Loucy (cell line): Measurements from ENCODE around the gene PAQR4.
"Not testable (repeated sequence)": the region's sequence is repeated elsewhere in the genome, so short reads cannot be mapped to it uniquely, and the experiment has no call there.

Source experiments
- H2AFZ ChIP-seq: fragments of 200-600 bp; sonication (generic); 2 replicates; pipeline ENCODE4 v1.6.0; 2016; ENCODE audit warnings: antibody characterized with exemption, mild to moderate bottlenecking, low read length, moderate library complexity
- H3F3A ChIP-seq: fragments of 200-600 bp; 2 replicates; pipeline ENCODE4 v1.6.0; 2016; ENCODE audit warnings: antibody characterized with exemption, low read depth, mild to moderate bottlenecking
- H3K27me3 ChIP-seq: fragments of 200-600 bp; sonication (generic); 2 replicates; pipeline ENCODE4 v1.6.1; 2014; ENCODE audit warnings: low read length, mild to moderate bottlenecking; ENCODE audit not compliant: insufficient read depth, poor library complexity, severe bottlenecking
- H3K36me3 ChIP-seq: fragments of 200-600 bp; sonication (generic); 2 replicates; pipeline ENCODE4 v1.6.1; 2016; ENCODE audit warnings: low read length; ENCODE audit not compliant: insufficient read depth
- H3K4me1 ChIP-seq: fragments of 200-600 bp; sonication (generic); 2 replicates; pipeline ENCODE4 v1.5.1; 2014; ENCODE audit warnings: low read length, mild to moderate bottlenecking; ENCODE audit not compliant: insufficient read depth, poor library complexity, severe bottlenecking
- H3K4me2 ChIP-seq: fragments of 200-600 bp; sonication (generic); 2 replicates; pipeline ENCODE4 v1.6.0; 2014; ENCODE audit warnings: antibody characterized with exemption, low read length, low read depth, mild to moderate bottlenecking; ENCODE audit not compliant: poor library complexity, severe bottlenecking
- H3K4me3 ChIP-seq: fragments of 200-600 bp; sonication (generic); 2 replicates; pipeline ENCODE4 v1.5.1; 2014; ENCODE audit warnings: low read length, mild to moderate bottlenecking, mixed read lengths; ENCODE audit not compliant: poor library complexity, severe bottlenecking
- H3K79me2 ChIP-seq: fragments of 200-600 bp; sonication (generic); 2 replicates; pipeline ENCODE4 v1.6.1; 2014; ENCODE audit warnings: low read length; ENCODE audit not compliant: insufficient read depth
- H3K9ac ChIP-seq: fragments of 200-600 bp; sonication (generic); 2 replicates; pipeline ENCODE4 v1.6.0; 2014; ENCODE audit warnings: mild to moderate bottlenecking, low read depth, low read length, moderate library complexity; ENCODE audit not compliant: poor library complexity, severe bottlenecking
- H3K9me2 ChIP-seq: fragments of 200-600 bp; sonication (generic); replicated peaks from 2 replicates; pipeline ENCODE4 v1.6.1; 2016; ENCODE audit warnings: low read depth, low read length, mixed read lengths
- H3K9me3 ChIP-seq: fragments of 200-600 bp; sonication (generic); 2 replicates; pipeline ENCODE4 v1.6.1; 2014; ENCODE audit warnings: mild to moderate bottlenecking, antibody characterized with exemption, low read length, low read depth; ENCODE audit not compliant: insufficient read depth
- H4K20me1 ChIP-seq: fragments of 200-600 bp; sonication (generic); 2 replicates; pipeline ENCODE4 v1.6.0; 2014; ENCODE audit warnings: antibody characterized with exemption, low read length, mild to moderate bottlenecking; ENCODE audit not compliant: insufficient read depth, poor library complexity, severe bottlenecking
- EZH2phosphoT487 ChIP-seq: fragments of 200-600 bp; IDR thresholded peaks from 2 replicates; pipeline ENCODE4 v1.6.1; 2018; ENCODE audit warnings: antibody characterized with exemption, mild to moderate bottlenecking, moderate library complexity, borderline replicate concordance
- TF ChIP-seq, protein P1 (sequence below): fragments of 200-600 bp; sonication (generic); conservative IDR thresholded peaks from 2 replicates; pipeline ENCODE4 v1.5.1; 2014; ENCODE audit warnings: mild to moderate bottlenecking, antibody characterized with exemption, low read length

The PAQR4 gene

DNA sequence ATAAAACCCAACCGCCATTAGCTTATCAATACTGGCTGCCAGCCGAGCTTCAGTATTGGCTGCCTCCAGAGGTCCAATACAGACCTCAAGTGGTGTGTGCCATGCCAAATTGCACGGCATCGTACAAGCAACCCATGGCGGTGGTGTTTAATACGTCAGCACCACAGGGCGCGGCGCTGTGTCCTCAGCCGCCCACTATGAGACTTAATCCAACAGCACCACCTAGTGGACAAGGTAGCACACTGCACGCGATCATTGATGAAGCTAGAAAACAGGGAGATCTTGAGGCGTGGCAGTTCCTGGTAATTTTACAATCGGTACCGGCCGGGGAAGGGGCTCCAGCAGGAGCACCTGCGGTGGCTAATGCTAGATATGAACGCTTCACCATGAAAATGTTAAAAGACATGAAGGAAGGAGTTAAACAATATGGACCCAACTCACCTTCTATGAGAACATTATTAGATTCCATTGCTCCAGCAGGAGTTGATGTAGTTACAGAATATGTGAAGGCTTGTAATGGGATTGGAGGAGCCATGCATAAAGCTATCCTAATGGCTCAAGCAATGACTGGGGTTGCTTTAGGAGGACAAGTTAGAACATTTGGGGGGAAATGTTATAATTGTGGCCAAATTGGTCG lies 42.0 kb upstream of the PAQR4 start:
- no peaks in the 10 kb centered on the region for H3K27me3 ChIP-seq
- H4K20me1 ChIP-seq, result no peaks in the 10 kb centered on the region
- no peak overlapping the region for H2AFZ ChIP-seq
- H3K9me3 ChIP-seq, result no peaks in the 10 kb centered on the region
- H3K36me3 ChIP-seq, result no peaks in the 10 kb centered on the region
- H3K4me2 ChIP-seq, result no peak overlapping the region
- no peak overlapping the region for H3K9ac ChIP-seq
- TF ChIP-seq, protein P1, sequence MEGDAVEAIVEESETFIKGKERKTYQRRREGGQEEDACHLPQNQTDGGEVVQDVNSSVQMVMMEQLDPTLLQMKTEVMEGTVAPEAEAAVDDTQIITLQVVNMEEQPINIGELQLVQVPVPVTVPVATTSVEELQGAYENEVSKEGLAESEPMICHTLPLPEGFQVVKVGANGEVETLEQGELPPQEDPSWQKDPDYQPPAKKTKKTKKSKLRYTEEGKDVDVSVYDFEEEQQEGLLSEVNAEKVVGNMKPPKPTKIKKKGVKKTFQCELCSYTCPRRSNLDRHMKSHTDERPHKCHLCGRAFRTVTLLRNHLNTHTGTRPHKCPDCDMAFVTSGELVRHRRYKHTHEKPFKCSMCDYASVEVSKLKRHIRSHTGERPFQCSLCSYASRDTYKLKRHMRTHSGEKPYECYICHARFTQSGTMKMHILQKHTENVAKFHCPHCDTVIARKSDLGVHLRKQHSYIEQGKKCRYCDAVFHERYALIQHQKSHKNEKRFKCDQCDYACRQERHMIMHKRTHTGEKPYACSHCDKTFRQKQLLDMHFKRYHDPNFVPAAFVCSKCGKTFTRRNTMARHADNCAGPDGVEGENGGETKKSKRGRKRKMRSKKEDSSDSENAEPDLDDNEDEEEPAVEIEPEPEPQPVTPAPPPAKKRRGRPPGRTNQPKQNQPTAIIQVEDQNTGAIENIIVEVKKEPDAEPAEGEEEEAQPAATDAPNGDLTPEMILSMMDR, result peak; percentile 70
- TF ChIP-seq EZH2phosphoT487, result no peak
- no peaks in the 10 kb centered on the region for H3K4me1 ChIP-seq
- no peaks in the 10 kb centered on the region for H3F3A ChIP-seq
- no peak overlapping the region for H3K4me3 ChIP-seq
- no peaks in the 10 kb centered on the region for H3K9me2 ChIP-seq
- no peaks in the 10 kb centered on the region for H3K79me2 ChIP-seq

DNA sequence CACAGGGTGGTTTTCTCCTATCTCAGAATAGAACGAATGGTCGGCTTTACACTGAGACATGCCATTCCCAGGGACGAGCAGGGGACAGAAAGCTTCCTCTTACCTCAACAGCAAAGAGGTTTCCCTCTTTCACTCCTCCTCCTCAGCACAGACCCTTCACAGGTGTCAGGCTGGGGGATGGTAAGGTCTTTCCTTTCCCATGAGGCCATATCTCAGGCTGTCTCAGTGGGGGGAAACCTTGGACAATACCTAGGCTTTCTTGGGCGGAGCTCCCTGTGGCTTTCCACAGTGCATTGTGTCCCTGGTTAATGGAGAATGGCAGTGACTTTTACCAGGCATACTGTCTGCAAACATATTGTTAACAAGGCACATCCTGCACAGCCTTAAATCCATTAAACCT lies 41.0 kb upstream of the PAQR4 start:
- H2AFZ ChIP-seq, H3F3A ChIP-seq, H3K9me2 ChIP-seq, H3K27me3 ChIP-seq, H3K36me3 ChIP-seq, H3K4me3 ChIP-seq, H3K9me3 ChIP-seq, H3K9ac ChIP-seq, H3K79me2 ChIP-seq, H4K20me1 ChIP-seq, H3K4me1 ChIP-seq, H3K4me2 ChIP-seq: not testable (repeated sequence)

- Histone ChIP-seq H2AFZ (no peak overlapping the region), H3K4me2 (no peak overlapping the region), H3K9me3 (no peaks in the 10 kb centered on the region), H3F3A (no peaks in the 10 kb centered on the region), H3K9me2 (no peaks in the 10 kb centered on the region), H3K79me2 (no peaks in the 10 kb centered on the region), H3K36me3 (no peaks in the 10 kb centered on the region), H3K27me3 (no peaks in the 10 kb centered on the region), H3K4me1 (no peaks in the 10 kb centered on the region), H3K4me3 (no peak overlapping the region), H3K9ac (no peak overlapping the region), H4K20me1 (no peaks in the 10 kb centered on the region)
- TF ChIP-seq EZH2phosphoT487, result no peak
- TF ChIP-seq, protein P1, result no peak
These were observed 40.4 kb upstream of the PAQR4 start for GRCh38 chr16:2928796-2929195.

GRCh38 chr16:2929693-2930092 lies 39.5 kb upstream of the PAQR4 start:
- no peaks in the 10 kb centered on the region for H3K36me3 ChIP-seq
- H3K4me3 ChIP-seq, result no peak overlapping the region
- no peak for TF ChIP-seq EZH2phosphoT487
- TF ChIP-seq, protein P1, result no peak
- no peak overlapping the region for H3K9ac ChIP-seq
- H3K9me3 ChIP-seq, result no peaks in the 10 kb centered on the region
- H3K9me2 ChIP-seq, result no peaks in the 10 kb centered on the region
- H3K4me2 ChIP-seq, result no peak overlapping the region
- H4K20me1 ChIP-seq, result no peaks in the 10 kb centered on the region
- no peaks in the 10 kb centered on the region for H3K79me2 ChIP-seq
- H3F3A ChIP-seq, result no peaks in the 10 kb centered on the region
- no peak overlapping the region for H2AFZ ChIP-seq
- H3K4me1 ChIP-seq, result no peaks in the 10 kb centered on the region
- H3K27me3 ChIP-seq, result no peaks in the 10 kb centered on the region
